HG02759 (cell line): Measurements from ENCODE around the gene AP4S1.
A peak's percentile ranks its signal among the peaks of the same experiment; 100 is the strongest.

Source experiments
- ATAC-seq: cut with Tn5 transposase; IDR thresholded peaks from one replicate; pipeline ENCODE4 v1.9.1; 2021; ENCODE audit warnings: mild to moderate bottlenecking, moderate library complexity; ENCODE audit not compliant: unreplicated experiment

AP4S1 gene

GRCh38 chr14:31025367-31026076, at the start of gene AP4S1:
AP4S1 (plus strand) TSS chr14:31025649; CDS start chr14:31066197, 40,548 bp downstream.
- peak; percentile 15 for ATAC-seq

- ATAC-seq = no peak
Measured at GRCh38 chr14:30977752-30978151, 47.7 kb upstream of the AP4S1 start.

GRCh38 chr14:30980106-30980704, 45.2 kb upstream of the AP4S1 start:
- ATAC-seq = peak; percentile 65

- no peak for ATAC-seq
Measured at GRCh38 chr14:30980980-30981379, 44.5 kb upstream of the AP4S1 start.

- ATAC-seq = no peak
Measured at GRCh38 chr14:30982533-30982932, 42.9 kb upstream of the AP4S1 start.

- ATAC-seq = no peak
Measured at GRCh38 chr14:30983858-30984257, 41.6 kb upstream of the AP4S1 start.

GRCh38 chr14:30985796-30986195, 39.7 kb upstream of the AP4S1 start:
- no peak for ATAC-seq

- ATAC-seq = no peak
Measured at GRCh38 chr14:30988509-30988908, 36.9 kb upstream of the AP4S1 start.

- no peak for ATAC-seq
Measured at GRCh38 chr14:30990770-30991169, 34.7 kb upstream of the AP4S1 start.

- ATAC-seq = no peak
Measured at GRCh38 chr14:30991408-30991807, 34.0 kb upstream of the AP4S1 start.

- no peak for ATAC-seq
Measured at GRCh38 chr14:30993071-30993470, 32.4 kb upstream of the AP4S1 start.

- ATAC-seq = peak; percentile 77
Measured at GRCh38 chr14:30994681-30995620, 30.5 kb upstream of the AP4S1 start.

GRCh38 chr14:30995689-30996088, 29.8 kb upstream of the AP4S1 start:
- no peak for ATAC-seq

GRCh38 chr14:30996892-30997659, 28.4 kb upstream of the AP4S1 start:
- no peak for ATAC-seq

GRCh38 chr14:30998100-30998706, 27.2 kb upstream of the AP4S1 start:
- no peak for ATAC-seq

GRCh38 chr14:30999038-30999773, 26.2 kb upstream of the AP4S1 start:
- no peak for ATAC-seq

- no peak for ATAC-seq
Measured at GRCh38 chr14:31000629-31001338, 24.7 kb upstream of the AP4S1 start.

- ATAC-seq = no peak
Measured at GRCh38 chr14:31001339-31001658, 24.1 kb upstream of the AP4S1 start.

- ATAC-seq = no peak
Measured at GRCh38 chr14:31003284-31003683, 22.2 kb upstream of the AP4S1 start.
